Measurements from ENCODE around the gene JAZF1. TPM values are rescaled to one million over a fixed set of nuclear protein-coding genes. Genes with fewer than 3 reads are reported as not detected.

JAZF1 gene
- total and polyA plus RNA-seq, 2 of the 8 experiments (the other 6 are each of a cell fraction or from before 2014, with no cell fraction given): 2.6 to 21.8 TPM

- TF ChIP-seq CHD7 (IDR thresholded peaks at IDR 0.05; ENCODE audit: insufficient replicate concordance, low read length) (no peak), TAF1 (IDR thresholded peaks at IDR 0.05; ENCODE audit: low read depth, low read length) (no peak), TBP (IDR thresholded peaks at IDR 0.05; ENCODE audit: low read depth, low read length) (no peak)
Measured at GRCh38 chr7:28052933-28053332, 127.7 kb downstream of the JAZF1 start (continued).

Measured in H1 (cell line).